Transverse colon (tissue), 4 donors: ENCODE data around the gene CCDC188. TPM values are rescaled to one million over a fixed set of nuclear protein-coding genes. Genes with fewer than 3 reads are reported as not detected.
A peak's percentile ranks its signal among the peaks of the same experiment; 100 is the strongest.

Experiments
- DNase-seq: peaks from one replicate; pipeline ENCODE4 v3.0.0-alpha.2; 2019
- H3K27ac ChIP-seq, 4 donors: fragments of 200-600 bp; sonication (generic); 2 replicates each; pipeline ENCODE4 v1.5.1; 2016 to 2018; ENCODE audit warnings: inconsistent platforms in 4 of 4
- H3K27me3 ChIP-seq: fragments of 200-600 bp; sonication (generic); 2 replicates; pipeline ENCODE4 v1.5.1; 2017; ENCODE audit warnings: inconsistent platforms
- H3K36me3 ChIP-seq, 4 donors: fragments of 200-600 bp; sonication (generic); 2 replicates each; pipeline ENCODE4 v1.5.1; 2017 to 2019; ENCODE audit warnings: inconsistent platforms in 4 of 4
- H3K4me1 ChIP-seq, 4 donors: fragments of 200-600 bp; sonication (generic); 2 replicates each; pipeline ENCODE4 v1.5.1; 2017 to 2020; ENCODE audit warnings: inconsistent platforms in 4 of 4
- H3K4me3 ChIP-seq, 4 donors: fragments of 200-600 bp; sonication (generic); 1 replicate in 1 of 4; 2 replicates in 3 of 4; pipeline versions ENCODE4 v1.5.1 to v1.6.1; 2017 to 2019; ENCODE audit warnings: inconsistent platforms in 4 of 4
- H3K9me3 ChIP-seq, 2 donors: fragments of 200-600 bp; sonication (generic); 2 replicates each; pipeline ENCODE4 v1.5.1; 2017 to 2019; ENCODE audit warnings: inconsistent platforms in 2 of 2
- EP300 ChIP-seq: sonication (generic); formaldehyde crosslinking; IDR thresholded peaks from one replicate; pipeline ENCODE4 v1.6.1; 2017; ENCODE audit warnings: antibody characterized with exemption, low read depth
- POLR2A ChIP-seq: fragments of 450-650 bp; IDR thresholded peaks from one replicate; pipeline ENCODE4 v1.6.1; 2016; ENCODE audit warnings: antibody characterized with exemption, mild to moderate bottlenecking, moderate library complexity
- POLR2AphosphoS5 ChIP-seq, 3 donors: sonication (generic); formaldehyde crosslinking; IDR thresholded peaks; one replicate each; pipeline ENCODE4 v1.6.1; 2016; ENCODE audit warnings: antibody characterized with exemption in 3 of 3
- WGBS, 2 donors: methylation state at CpG; one replicate each; pipeline ENCODE4 v1.1.5; 2018; ENCODE audit warnings: low coverage in 1 of 2; 5-methylcytosine and 5-hydroxymethylcytosine counted together
- in situ Hi-C, 4 donors: fragments of 200-750 bp; cut with MboI; loops; one replicate each; pipeline versions ENCODE4 v1.15.0 to v1.15.1; 2017; ENCODE audit warnings: low sequenced_read_pairs in 3 of 4, low pct_ligation_motif_present in 1 of 4, low pct_unique_long_range_greater_than_20kb in 1 of 4
- intact Hi-C: fragments of 100-400 bp; cut with DNase I; formaldehyde crosslinking; loops from one replicate; pipeline ENCODE4 v1.15.1; 2023; ENCODE audit warnings: low total_unique reads
- total RNA-seq, 4 donors: library from RNA; depleted of rRNA; stranded (reverse); fragments of >200 nt; gene quantifications; one replicate each; pipeline ENCODE4 v1.1.0, GENCODE V29; 2016
- TF ChIP-seq, protein P1 (sequence below), 5 experiments: fragments of 200-600 bp in 3 of 5; fragments of 450-650 bp in 2 of 5; sonication (generic) in 3 of 5; IDR thresholded peaks; 1 replicate in 2 of 5; 2 replicates in 3 of 5; pipeline ENCODE4 v1.5.1; 2016 to 2017; ENCODE audit warnings: antibody characterized with exemption in 5 of 5, inconsistent platforms in 3 of 5, mild to moderate bottlenecking in 2 of 5, moderate library complexity in 1 of 5

CCDC188 gene
- total RNA-seq, 4 donors from 2014 or later, result 0.41 TPM; not detected in 3

DNA sequence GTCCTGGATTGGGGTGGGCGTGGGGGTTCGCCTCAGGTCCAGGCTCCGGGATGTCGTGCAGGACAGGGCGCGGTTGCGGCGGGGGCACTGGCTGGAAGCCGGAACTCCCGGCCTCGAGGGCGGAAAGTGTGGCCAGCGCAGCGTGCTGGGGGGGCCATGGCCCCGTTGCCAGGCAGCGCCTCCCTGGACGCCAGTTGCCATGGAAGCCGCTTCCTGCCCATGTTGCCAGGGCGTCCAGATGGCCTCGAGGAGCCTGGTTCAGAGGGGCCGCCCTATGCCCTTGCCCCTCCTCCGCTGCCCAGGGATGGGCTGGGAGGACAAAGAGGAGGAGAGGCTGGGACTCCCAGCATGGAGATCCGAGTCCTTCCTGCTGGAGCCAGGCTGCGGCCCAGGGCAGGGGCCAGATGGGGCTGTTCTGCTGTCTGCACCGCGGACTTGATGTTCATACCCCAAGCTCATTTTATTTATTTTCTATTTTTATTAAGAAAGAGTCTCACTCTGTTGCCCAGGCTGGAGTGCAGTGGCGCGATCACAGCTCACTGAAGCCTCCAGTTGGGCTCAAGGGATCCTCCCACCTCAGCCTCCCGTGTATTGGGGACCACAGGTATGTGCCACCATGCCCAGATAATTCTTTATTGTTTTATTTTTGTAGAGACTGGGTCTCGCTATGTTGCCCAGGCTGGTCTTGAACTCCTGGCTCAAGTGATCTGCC lies 4.6 kb upstream of the CCDC188 start:
- TF ChIP-seq EP300, result no peak
- TF ChIP-seq, protein P1, sequence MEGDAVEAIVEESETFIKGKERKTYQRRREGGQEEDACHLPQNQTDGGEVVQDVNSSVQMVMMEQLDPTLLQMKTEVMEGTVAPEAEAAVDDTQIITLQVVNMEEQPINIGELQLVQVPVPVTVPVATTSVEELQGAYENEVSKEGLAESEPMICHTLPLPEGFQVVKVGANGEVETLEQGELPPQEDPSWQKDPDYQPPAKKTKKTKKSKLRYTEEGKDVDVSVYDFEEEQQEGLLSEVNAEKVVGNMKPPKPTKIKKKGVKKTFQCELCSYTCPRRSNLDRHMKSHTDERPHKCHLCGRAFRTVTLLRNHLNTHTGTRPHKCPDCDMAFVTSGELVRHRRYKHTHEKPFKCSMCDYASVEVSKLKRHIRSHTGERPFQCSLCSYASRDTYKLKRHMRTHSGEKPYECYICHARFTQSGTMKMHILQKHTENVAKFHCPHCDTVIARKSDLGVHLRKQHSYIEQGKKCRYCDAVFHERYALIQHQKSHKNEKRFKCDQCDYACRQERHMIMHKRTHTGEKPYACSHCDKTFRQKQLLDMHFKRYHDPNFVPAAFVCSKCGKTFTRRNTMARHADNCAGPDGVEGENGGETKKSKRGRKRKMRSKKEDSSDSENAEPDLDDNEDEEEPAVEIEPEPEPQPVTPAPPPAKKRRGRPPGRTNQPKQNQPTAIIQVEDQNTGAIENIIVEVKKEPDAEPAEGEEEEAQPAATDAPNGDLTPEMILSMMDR (IDR thresholded peaks at IDR 0.05), result no peak
- TF ChIP-seq POLR2AphosphoS5 (IDR thresholded peaks at IDR 0.05), result no peak
- TF ChIP-seq POLR2A, result no peak
- Histone ChIP-seq H3K27me3 (peaks cover 27% of the 10 kb centered on the region), H3K27ac (no peak overlapping the region), H3K36me3 (no peaks in the 10 kb centered on the region), H3K4me3 (no peak overlapping the region), H3K9me3 (no peaks in the 10 kb centered on the region), H3K4me1 (peaks cover 0 to 7% (median 0%) of the 10 kb centered on the region in 4 donors)
- 50% methylated on average over 30 of the region's 30 CpGs; no CpG with 5 or more reads in 1 of the 2 donors for WGBS, 2 donors
- intact Hi-C loops (loop anchor here (5.0 kb wide), 1 partner anchor 112 kb away; the partner anchor contains the start of gene RTN4R), in situ Hi-C loops (loop anchor here (5.0 to 25.0 kb wide), 4 partner anchors 127 to 482 kb away; no protein-coding TSS in a partner anchor)
- DNase-seq, result no peak

DNA sequence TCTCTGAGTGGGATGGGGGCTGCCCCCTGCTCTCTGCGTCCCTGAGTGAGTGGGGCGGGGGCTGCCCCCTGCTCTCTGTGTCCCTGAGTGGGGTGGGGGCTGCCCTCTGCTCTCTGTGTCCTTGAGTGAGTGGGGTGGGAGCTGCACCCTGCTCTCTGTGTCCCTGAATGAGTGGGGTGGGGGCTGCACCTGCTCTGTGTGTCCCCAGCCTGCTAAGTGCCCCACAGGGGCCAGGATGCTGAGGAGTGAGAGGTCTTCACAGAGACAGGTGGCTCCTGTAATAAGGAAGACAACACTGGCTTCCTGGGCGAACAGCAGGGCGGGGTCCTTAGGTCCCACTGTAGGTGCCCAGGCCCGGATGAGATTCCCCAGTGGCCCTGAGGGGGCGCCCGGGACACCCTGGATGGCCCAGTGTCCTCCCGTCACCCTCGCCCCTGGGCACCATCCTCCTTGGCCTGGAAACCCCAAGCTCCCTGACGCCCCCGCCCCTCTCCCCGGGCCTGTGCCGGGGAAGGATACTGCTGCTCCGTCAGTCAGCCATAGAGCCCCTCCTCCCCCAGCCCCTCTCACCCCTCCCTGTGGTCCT lies 3.8 kb upstream of the CCDC188 start:
- DNase-seq, result no peak
- intact Hi-C loops, result loop anchor here (5.0 kb wide), 1 partner anchor 113 kb away; the partner anchor contains the start of gene RTN4R
- H3K9me3 ChIP-seq, result no peaks in the 10 kb centered on the region
- TF ChIP-seq POLR2AphosphoS5 (IDR thresholded peaks at IDR 0.05), result no peak
- TF ChIP-seq, protein P1 (IDR thresholded peaks at IDR 0.05), result peak in 2 of 5 experiments; percentile 11 to 26
- no peak overlapping the region for H3K27ac ChIP-seq
- in situ Hi-C loops, result loop anchor here (5.0 to 25.0 kb wide), 4 partner anchors 128 to 483 kb away; no protein-coding TSS in a partner anchor
- peaks cover 0 to 7% (median 0%) of the 10 kb centered on the region in 4 donors for H3K4me1 ChIP-seq
- peaks cover 27% of the 10 kb centered on the region for H3K27me3 ChIP-seq
- H3K4me3 ChIP-seq, result no peak overlapping the region
- WGBS, 2 donors, result 38% methylated on average over 14 of the region's 14 CpGs; no CpG with 5 or more reads in 1 of the 2 donors
- no peaks in the 10 kb centered on the region for H3K36me3 ChIP-seq

GRCh38 chr22:20153945-20154344 lies 3.1 kb upstream of the CCDC188 start:
- Histone ChIP-seq H3K36me3 (no peaks in the 10 kb centered on the region), H3K27ac (no peak overlapping the region), H3K9me3 (no peaks in the 10 kb centered on the region), H3K27me3 (peaks cover 27% of the 10 kb centered on the region), H3K4me3 (no peak overlapping the region), H3K4me1 (peaks cover 0 to 7% (median 0%) of the 10 kb centered on the region in 4 donors)
- intact Hi-C loops (no loop called here), in situ Hi-C loops (loop anchor here in 2 of 4 donors (10.0 to 25.0 kb wide), 2 partner anchors 141 to 483 kb away; no protein-coding TSS in a partner anchor)
- TF ChIP-seq POLR2A (no peak), POLR2AphosphoS5 (IDR thresholded peaks at IDR 0.05) (no peak)
- TF ChIP-seq, protein P1 (IDR thresholded peaks at IDR 0.05), result no peak
- DNase-seq, result no peak
- WGBS, 2 donors, result 59% methylated on average over 16 of the region's 16 CpGs; no CpG with 5 or more reads in 1 of the 2 donors

GRCh38 chr22:20152464-20152890 lies 1.6 kb upstream of the CCDC188 start:
- no peak for TF ChIP-seq EP300
- 85% methylated on average over 13 of the region's 14 CpGs; no CpG with 5 or more reads in 1 of the 2 donors for WGBS, 2 donors
- H3K4me1 ChIP-seq, result peaks cover 0 to 7% (median 0%) of the 10 kb centered on the region in 4 donors
- H3K9me3 ChIP-seq, result no peaks in the 10 kb centered on the region
- intact Hi-C loops (no loop called here), in situ Hi-C loops (loop anchor here in 2 of 4 donors (10.0 to 25.0 kb wide), 2 partner anchors 142 to 485 kb away; no protein-coding TSS in a partner anchor)
- no peak for DNase-seq
- no peaks in the 10 kb centered on the region for H3K36me3 ChIP-seq
- no peak overlapping the region for H3K4me3 ChIP-seq
- H3K27me3 ChIP-seq, result peaks cover 17% of the 10 kb centered on the region
- H3K27ac ChIP-seq, result no peak overlapping the region
